MM.1S (cell line): ENCODE measurements around the gene DUS2.

ENCODE experiments used
- EZH2 ChIP-seq: fragments of 300-600 bp; sonication (generic); optimal IDR thresholded peaks from 2 replicates; pipeline ENCODE3; 2017; ENCODE audit warnings: low read depth, mild to moderate bottlenecking, antibody characterized with exemption, low read length, mixed read lengths
- EZH2phosphoT487 ChIP-seq: fragments of 300-600 bp; sonication (generic); IDR thresholded peaks from 2 replicates; pipeline ENCODE4 v1.6.1; 2018; ENCODE audit warnings: antibody characterized with exemption, low read length
- TF ChIP-seq, protein P1 (sequence below): fragments of 300-600 bp; sonication (generic); IDR thresholded peaks from 2 replicates; pipeline ENCODE4 v1.5.1; 2016; ENCODE audit warnings: antibody characterized with exemption, low read length, mixed read lengths

DNA sequence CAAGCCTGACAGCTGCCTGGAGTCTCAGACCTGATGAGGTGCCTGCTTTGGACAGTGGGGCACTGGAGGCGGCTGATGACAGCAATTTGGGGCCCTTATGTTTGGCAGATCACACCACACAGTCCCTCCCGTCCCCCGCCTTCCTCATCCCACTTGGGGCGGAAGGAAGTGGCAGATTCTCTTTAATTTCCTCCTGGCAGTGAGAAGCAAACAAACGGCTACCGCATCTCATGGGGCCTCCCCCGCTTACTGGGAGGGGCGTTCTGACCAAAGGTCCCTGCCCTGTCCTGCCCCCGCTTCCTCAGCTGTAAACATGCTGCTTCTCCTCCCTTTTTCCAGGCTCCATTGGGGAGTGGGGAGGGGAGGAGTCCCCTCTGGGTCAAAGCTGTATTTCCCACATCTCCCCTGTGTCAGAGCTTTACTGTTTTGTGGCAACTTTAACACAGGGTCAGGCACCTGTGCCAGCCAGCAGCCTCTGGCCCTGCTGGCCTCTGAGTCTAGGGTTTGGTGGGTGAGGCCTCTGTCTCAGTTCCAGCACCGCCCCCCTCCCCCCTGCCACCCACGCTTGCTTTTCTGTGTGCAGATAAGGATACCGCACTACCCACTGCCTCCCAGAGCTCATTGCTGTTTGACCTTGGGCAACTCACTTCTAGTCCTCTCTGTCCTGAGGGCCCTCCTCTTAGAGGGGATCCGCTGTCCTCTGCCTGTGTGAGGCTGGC, 56.7 kb downstream of the DUS2 start:
- no peak for TF ChIP-seq EZH2phosphoT487
- TF ChIP-seq, protein P1, sequence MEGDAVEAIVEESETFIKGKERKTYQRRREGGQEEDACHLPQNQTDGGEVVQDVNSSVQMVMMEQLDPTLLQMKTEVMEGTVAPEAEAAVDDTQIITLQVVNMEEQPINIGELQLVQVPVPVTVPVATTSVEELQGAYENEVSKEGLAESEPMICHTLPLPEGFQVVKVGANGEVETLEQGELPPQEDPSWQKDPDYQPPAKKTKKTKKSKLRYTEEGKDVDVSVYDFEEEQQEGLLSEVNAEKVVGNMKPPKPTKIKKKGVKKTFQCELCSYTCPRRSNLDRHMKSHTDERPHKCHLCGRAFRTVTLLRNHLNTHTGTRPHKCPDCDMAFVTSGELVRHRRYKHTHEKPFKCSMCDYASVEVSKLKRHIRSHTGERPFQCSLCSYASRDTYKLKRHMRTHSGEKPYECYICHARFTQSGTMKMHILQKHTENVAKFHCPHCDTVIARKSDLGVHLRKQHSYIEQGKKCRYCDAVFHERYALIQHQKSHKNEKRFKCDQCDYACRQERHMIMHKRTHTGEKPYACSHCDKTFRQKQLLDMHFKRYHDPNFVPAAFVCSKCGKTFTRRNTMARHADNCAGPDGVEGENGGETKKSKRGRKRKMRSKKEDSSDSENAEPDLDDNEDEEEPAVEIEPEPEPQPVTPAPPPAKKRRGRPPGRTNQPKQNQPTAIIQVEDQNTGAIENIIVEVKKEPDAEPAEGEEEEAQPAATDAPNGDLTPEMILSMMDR, result no peak
- no peak for TF ChIP-seq EZH2
